Type B pancreatic cell (in vitro differentiated cells): ENCODE measurements around the gene TMEM176B. TPM values are rescaled to one million over a fixed set of nuclear protein-coding genes. Genes with fewer than 3 reads are reported as not detected.

ENCODE experiments used
- DNase-seq: peaks from one replicate; pipeline ENCODE4 v3.0.0; 2021; ENCODE audit warnings: mixed read lengths; ENCODE audit not compliant: unreplicated experiment; ENCODE audit errors: extremely low spot score
- H3K27ac Mint-ChIP-seq: 2 replicates; pipeline ENCODE4 v1.8.0; 2021; ENCODE audit warnings: mild to moderate bottlenecking, mixed read lengths
- H3K27me3 Mint-ChIP-seq: 2 replicates; pipeline ENCODE4 v1.8.0; 2021; ENCODE audit warnings: mixed read lengths
- H3K36me3 Mint-ChIP-seq: 2 replicates; pipeline ENCODE4 v1.8.0; 2021; ENCODE audit warnings: mixed read lengths
- H3K4me1 Mint-ChIP-seq: one replicate; pipeline ENCODE4 v1.8.0; 2021; ENCODE audit warnings: mixed read lengths; ENCODE audit not compliant: unreplicated experiment
- H3K4me3 Mint-ChIP-seq: 2 replicates; pipeline ENCODE4 v1.8.0; 2021; ENCODE audit warnings: mild to moderate bottlenecking, mixed read lengths
- H3K9me3 Mint-ChIP-seq: 2 replicates; pipeline ENCODE4 v1.8.0; 2021; ENCODE audit warnings: mixed read lengths
- CTCF ChIP-seq: fragments of 200-600 bp; sonication (generic); conservative IDR thresholded peaks from 2 replicates; pipeline ENCODE4 v1.5.0; 2021; ENCODE audit warnings: antibody characterized with exemption, mild to moderate bottlenecking
- total RNA-seq: library from RNA; stranded (reverse); gene quantifications from 2 replicates; pipeline ENCODE4 v1.2.1, GENCODE V29; 2021; ENCODE audit warnings: low replicate concordance

TMEM176B gene
- total RNA-seq, 1 donor from 2014 or later, result 72.9 TPM

- no peaks in the 10 kb centered on the region for H3K9me3 Mint-ChIP-seq
- no peak overlapping the region for H3K27ac Mint-ChIP-seq
- TF ChIP-seq CTCF, result no peak
- peaks cover 5% of the 10 kb centered on the region for H3K27me3 Mint-ChIP-seq
- no peaks in the 10 kb centered on the region for H3K4me1 Mint-ChIP-seq
- no peaks in the 10 kb centered on the region for H3K36me3 Mint-ChIP-seq
- H3K4me3 Mint-ChIP-seq, result no peak overlapping the region
- no peak for DNase-seq
These were observed 46.3 kb upstream of the TMEM176B start for GRCh38 chr7:150846291-150847115.

- Mint-ChIP-seq H3K27me3 (peaks cover 5% of the 10 kb centered on the region), H3K9me3 (no peaks in the 10 kb centered on the region), H3K4me3 (no peak overlapping the region), H3K27ac (no peak overlapping the region), H3K36me3 (no peaks in the 10 kb centered on the region), H3K4me1 (no peaks in the 10 kb centered on the region)
- DNase-seq, result no peak
- no peak for TF ChIP-seq CTCF
These were observed 45.3 kb upstream of the TMEM176B start for GRCh38 chr7:150845421-150845861.

- Mint-ChIP-seq H3K4me3 (no peak overlapping the region), H3K27ac (no peak overlapping the region), H3K27me3 (peaks cover 3% of the 10 kb centered on the region), H3K4me1 (no peaks in the 10 kb centered on the region), H3K36me3 (no peaks in the 10 kb centered on the region), H3K9me3 (no peaks in the 10 kb centered on the region)
- peak; percentile 25 for DNase-seq
- no peak for TF ChIP-seq CTCF
These were observed 42.6 kb upstream of the TMEM176B start for GRCh38 chr7:150842716-150843115.

GRCh38 chr7:150842018-150842417 lies 41.9 kb upstream of the TMEM176B start:
- TF ChIP-seq CTCF, result no peak
- peaks cover 3% of the 10 kb centered on the region for H3K27me3 Mint-ChIP-seq
- no peaks in the 10 kb centered on the region for H3K4me1 Mint-ChIP-seq
- DNase-seq, result peak; percentile 48
- no peaks in the 10 kb centered on the region for H3K36me3 Mint-ChIP-seq
- H3K4me3 Mint-ChIP-seq, result no peak overlapping the region
- no peaks in the 10 kb centered on the region for H3K9me3 Mint-ChIP-seq
- H3K27ac Mint-ChIP-seq, result no peak overlapping the region

- peaks cover 3% of the 10 kb centered on the region for H3K27me3 Mint-ChIP-seq
- H3K4me1 Mint-ChIP-seq, result no peaks in the 10 kb centered on the region
- no peaks in the 10 kb centered on the region for H3K36me3 Mint-ChIP-seq
- peak; percentile 22 for DNase-seq
- no peaks in the 10 kb centered on the region for H3K9me3 Mint-ChIP-seq
- H3K4me3 Mint-ChIP-seq, result no peak overlapping the region
- H3K27ac Mint-ChIP-seq, result no peak overlapping the region
- no peak for TF ChIP-seq CTCF
These were observed 38.9 kb upstream of the TMEM176B start for GRCh38 chr7:150838965-150839650.
